Type B pancreatic cell (in vitro differentiated cells): ENCODE measurements around the gene TMEM8B. TPM values are rescaled to one million over a fixed set of nuclear protein-coding genes. Genes with fewer than 3 reads are reported as not detected.

Source experiments
- DNase-seq: peaks from one replicate; pipeline ENCODE4 v3.0.0; 2021; ENCODE audit warnings: mixed read lengths; ENCODE audit not compliant: unreplicated experiment; ENCODE audit errors: extremely low spot score
- H3K27ac Mint-ChIP-seq: 2 replicates; pipeline ENCODE4 v1.8.0; 2021; ENCODE audit warnings: mild to moderate bottlenecking, mixed read lengths
- H3K27me3 Mint-ChIP-seq: 2 replicates; pipeline ENCODE4 v1.8.0; 2021; ENCODE audit warnings: mixed read lengths
- H3K36me3 Mint-ChIP-seq: 2 replicates; pipeline ENCODE4 v1.8.0; 2021; ENCODE audit warnings: mixed read lengths
- H3K4me1 Mint-ChIP-seq: one replicate; pipeline ENCODE4 v1.8.0; 2021; ENCODE audit warnings: mixed read lengths; ENCODE audit not compliant: unreplicated experiment
- H3K4me3 Mint-ChIP-seq: 2 replicates; pipeline ENCODE4 v1.8.0; 2021; ENCODE audit warnings: mild to moderate bottlenecking, mixed read lengths
- H3K9me3 Mint-ChIP-seq: 2 replicates; pipeline ENCODE4 v1.8.0; 2021; ENCODE audit warnings: mixed read lengths
- CTCF ChIP-seq: fragments of 200-600 bp; sonication (generic); conservative IDR thresholded peaks from 2 replicates; pipeline ENCODE4 v1.5.0; 2021; ENCODE audit warnings: antibody characterized with exemption, mild to moderate bottlenecking
- total RNA-seq: library from RNA; stranded (reverse); gene quantifications from 2 replicates; pipeline ENCODE4 v1.2.1, GENCODE V29; 2021; ENCODE audit warnings: low replicate concordance

Gene TMEM8B
- total RNA-seq, 1 donor from 2014 or later = 27.2 TPM

DNA sequence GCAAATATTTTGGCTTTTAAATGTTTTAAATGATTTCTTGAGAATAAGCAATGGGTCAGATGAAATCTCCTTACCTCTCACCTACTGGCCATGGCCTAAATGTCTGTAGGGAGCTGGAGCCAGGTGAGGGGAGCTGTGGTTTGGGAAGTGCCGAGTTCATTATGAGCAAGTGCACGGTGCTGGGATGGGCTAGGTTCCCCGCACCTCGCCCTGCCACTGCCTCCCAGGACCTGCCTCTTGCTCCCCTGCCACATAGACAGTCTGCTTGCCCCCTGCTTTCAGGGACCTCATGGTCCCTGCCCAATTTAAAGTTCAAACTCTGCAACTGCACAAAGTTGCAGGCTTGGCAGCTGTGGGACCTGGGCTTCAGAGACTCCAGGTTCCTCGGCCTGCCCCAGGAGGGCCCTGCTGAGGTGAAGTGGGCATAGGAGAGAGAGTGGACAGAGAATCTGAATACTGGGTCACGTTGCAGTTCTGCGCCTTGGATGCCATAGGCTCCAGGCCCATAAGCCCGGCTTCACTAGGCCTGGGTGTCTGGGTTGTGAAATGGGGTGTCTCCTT lies 35.7 kb downstream of the TMEM8B start:
- TF ChIP-seq CTCF = no peak
- H3K27ac Mint-ChIP-seq = no peak overlapping the region
- DNase-seq = peak; percentile 55

DNA sequence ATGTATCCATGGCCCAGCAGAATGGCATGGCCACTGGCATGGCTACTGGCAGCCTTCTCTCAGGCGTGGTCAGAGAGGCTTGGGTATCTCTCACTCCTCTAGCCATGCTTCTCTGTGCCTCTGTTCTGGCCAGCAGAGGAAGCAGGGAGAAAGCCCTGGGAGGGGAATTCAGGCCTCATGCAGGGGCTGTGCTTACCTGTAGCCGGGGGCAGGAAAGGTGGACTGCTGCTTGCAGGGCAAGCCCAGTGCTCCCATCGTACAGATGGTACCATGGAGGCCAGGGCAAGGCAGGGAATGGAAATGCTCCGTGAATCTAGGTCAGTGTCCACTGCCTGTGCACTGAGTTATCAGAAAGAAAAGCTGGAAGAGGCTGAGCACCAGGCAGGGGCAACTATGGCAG lies 38.5 kb downstream of the TMEM8B start:
- peak; percentile 52 for DNase-seq
- Mint-ChIP-seq H3K27ac (no peak overlapping the region), H3K27me3 (peaks cover 11% of the 10 kb centered on the region), H3K4me1 (no peaks in the 10 kb centered on the region), H3K9me3 (no peaks in the 10 kb centered on the region), H3K36me3 (no peaks in the 10 kb centered on the region), H3K4me3 (no peak overlapping the region)
- TF ChIP-seq CTCF = no peak

More for the DNA sequence above, 35.7 kb downstream of the TMEM8B start:
- H3K27me3 Mint-ChIP-seq = peaks cover 36% of the 10 kb centered on the region
- no peak overlapping the region for H3K4me3 Mint-ChIP-seq
- no peaks in the 10 kb centered on the region for H3K36me3 Mint-ChIP-seq
- H3K9me3 Mint-ChIP-seq = no peaks in the 10 kb centered on the region
- no peaks in the 10 kb centered on the region for H3K4me1 Mint-ChIP-seq

DNA sequence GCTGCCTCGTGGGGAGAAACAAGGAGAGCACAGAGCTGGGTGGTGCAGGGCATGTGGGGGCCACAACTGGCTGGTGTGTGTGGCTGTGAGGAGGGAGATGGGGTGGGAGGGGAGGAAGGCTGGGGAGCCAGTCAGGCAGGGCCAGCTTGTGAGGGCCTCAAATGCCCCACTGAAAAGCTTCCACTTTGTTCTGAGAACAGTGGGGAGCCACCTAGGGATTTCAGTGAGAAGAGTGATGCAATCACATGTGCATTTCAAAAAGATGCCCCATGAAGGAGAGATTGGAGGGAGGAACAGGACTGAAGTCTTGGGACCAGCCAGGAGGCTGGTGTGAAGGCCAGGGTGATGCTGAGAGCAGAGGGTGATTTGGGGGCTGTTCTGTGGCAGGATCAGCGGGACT lies 39.9 kb downstream of the TMEM8B start:
- DNase-seq = no peak
- Mint-ChIP-seq H3K4me3 (no peak overlapping the region), H3K9me3 (no peaks in the 10 kb centered on the region), H3K4me1 (no peaks in the 10 kb centered on the region), H3K27ac (no peak overlapping the region), H3K27me3 (peaks cover 5% of the 10 kb centered on the region), H3K36me3 (no peaks in the 10 kb centered on the region)
- no peak for TF ChIP-seq CTCF

- H3K9me3 Mint-ChIP-seq = no peaks in the 10 kb centered on the region
- no peak for TF ChIP-seq CTCF
- no peak for DNase-seq
- H3K36me3 Mint-ChIP-seq = no peaks in the 10 kb centered on the region
- no peak overlapping the region for H3K4me3 Mint-ChIP-seq
- no peaks in the 10 kb centered on the region for H3K4me1 Mint-ChIP-seq
- H3K27ac Mint-ChIP-seq = no peak overlapping the region
- H3K27me3 Mint-ChIP-seq = no peaks in the 10 kb centered on the region
Measured at GRCh38 chr9:35869621-35870216, 40.7 kb downstream of the TMEM8B start.

DNA sequence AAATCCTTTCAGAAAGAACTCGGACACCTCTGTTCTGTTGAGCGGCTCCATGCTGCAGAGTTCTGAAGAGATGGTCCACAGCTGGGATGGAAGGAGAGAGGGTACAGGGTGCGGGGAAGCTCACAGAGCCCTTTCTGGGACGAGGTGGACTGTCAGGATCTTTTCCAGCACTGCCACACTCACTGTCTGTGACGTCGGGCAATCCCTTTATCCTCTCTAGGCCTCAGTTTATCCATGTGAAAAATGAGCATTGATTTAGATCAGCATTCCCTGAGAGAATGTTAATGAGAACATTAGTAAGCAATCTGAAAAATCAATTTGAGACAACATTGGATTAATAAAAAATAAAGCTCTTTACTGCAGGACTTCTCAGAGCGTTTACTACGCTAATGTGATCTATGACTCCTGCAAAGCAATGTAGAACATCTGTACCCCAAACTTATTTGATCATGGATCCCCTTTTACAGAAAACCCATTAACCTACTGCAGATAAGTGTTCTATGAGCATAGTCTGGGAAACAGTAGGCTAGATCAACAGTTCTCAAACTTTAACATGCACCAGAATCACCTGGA lies 41.4 kb downstream of the TMEM8B start, which contains the start of gene OR13J1:
Gene OR13J1, minus strand, starts transcription at position 51 of the 573 bp plus-strand sequence. Its CDS starts 0 bp downstream, at position 51.
- TF ChIP-seq CTCF = no peak
- H3K27me3 Mint-ChIP-seq = peaks cover 1% of the 10 kb centered on the region
- H3K9me3 Mint-ChIP-seq = no peaks in the 10 kb centered on the region
- no peaks in the 10 kb centered on the region for H3K36me3 Mint-ChIP-seq
- no peak within 1 kb of the TSS for H3K27ac Mint-ChIP-seq
- no peaks in the 10 kb centered on the region for H3K4me1 Mint-ChIP-seq
- no peak within 1 kb of the TSS for H3K4me3 Mint-ChIP-seq
- DNase-seq = no peak
